22Rv1 (cell line): Measurements from ENCODE around the gene GPC5.

Experiments used
- H3K27ac ChIP-seq: fragments of 450-650 bp; 2 replicates; pipeline ENCODE4 v1.5.1; 2017
- ZFX ChIP-seq: fragments of 450-650 bp; IDR thresholded peaks from 2 replicates; pipeline ENCODE4 v1.6.1; 2017; ENCODE audit warnings: antibody characterized with exemption, borderline replicate concordance
- TF ChIP-seq, protein P1 (sequence below): fragments of 450-650 bp; IDR thresholded peaks from 2 replicates; pipeline ENCODE4 v1.5.1; 2017; ENCODE audit warnings: mild to moderate bottlenecking

Gene GPC5

DNA sequence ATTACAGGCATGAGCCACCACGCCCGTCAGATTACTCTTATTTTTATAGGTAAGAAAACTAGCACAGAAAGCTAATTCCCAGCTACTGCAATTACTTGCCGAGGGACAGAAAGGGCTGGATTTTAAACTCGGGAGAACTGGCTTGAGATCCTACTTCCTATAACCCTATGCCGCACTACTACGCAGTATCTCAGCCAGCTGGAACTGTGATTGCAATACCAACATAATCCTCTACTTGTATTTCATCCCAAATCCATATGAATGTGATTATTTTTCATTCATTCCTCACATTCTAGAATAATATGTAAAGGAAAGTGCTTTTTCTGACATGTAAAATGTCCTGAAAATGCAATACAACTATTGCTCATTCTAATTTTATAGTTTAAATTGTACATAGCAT, 1054.4 kb downstream of the GPC5 start:
- TF ChIP-seq, protein P1, sequence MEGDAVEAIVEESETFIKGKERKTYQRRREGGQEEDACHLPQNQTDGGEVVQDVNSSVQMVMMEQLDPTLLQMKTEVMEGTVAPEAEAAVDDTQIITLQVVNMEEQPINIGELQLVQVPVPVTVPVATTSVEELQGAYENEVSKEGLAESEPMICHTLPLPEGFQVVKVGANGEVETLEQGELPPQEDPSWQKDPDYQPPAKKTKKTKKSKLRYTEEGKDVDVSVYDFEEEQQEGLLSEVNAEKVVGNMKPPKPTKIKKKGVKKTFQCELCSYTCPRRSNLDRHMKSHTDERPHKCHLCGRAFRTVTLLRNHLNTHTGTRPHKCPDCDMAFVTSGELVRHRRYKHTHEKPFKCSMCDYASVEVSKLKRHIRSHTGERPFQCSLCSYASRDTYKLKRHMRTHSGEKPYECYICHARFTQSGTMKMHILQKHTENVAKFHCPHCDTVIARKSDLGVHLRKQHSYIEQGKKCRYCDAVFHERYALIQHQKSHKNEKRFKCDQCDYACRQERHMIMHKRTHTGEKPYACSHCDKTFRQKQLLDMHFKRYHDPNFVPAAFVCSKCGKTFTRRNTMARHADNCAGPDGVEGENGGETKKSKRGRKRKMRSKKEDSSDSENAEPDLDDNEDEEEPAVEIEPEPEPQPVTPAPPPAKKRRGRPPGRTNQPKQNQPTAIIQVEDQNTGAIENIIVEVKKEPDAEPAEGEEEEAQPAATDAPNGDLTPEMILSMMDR = no peak
- no peak for TF ChIP-seq ZFX
- H3K27ac ChIP-seq = no peak overlapping the region

DNA sequence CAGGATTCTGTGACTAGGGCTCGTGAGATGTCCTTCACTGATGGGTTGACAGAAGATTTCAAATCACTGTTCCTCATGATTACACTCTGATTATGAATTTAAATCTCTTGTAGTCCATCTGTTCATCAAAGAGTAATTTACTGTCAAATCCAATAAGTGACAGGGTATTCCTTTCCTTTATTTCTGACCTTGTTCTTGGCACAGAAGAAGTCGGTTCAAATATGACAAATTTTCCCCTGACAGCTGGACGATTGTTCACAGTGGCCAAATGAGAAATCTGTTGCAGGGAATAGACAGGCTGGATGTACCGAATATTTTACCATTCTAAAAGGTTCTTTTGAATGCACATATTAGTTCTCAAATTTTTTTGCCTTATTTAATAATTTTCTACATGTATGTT, 1060.9 kb downstream of the GPC5 start:
- TF ChIP-seq ZFX = no peak
- TF ChIP-seq, protein P1 = no peak
- no peak overlapping the region for H3K27ac ChIP-seq

DNA sequence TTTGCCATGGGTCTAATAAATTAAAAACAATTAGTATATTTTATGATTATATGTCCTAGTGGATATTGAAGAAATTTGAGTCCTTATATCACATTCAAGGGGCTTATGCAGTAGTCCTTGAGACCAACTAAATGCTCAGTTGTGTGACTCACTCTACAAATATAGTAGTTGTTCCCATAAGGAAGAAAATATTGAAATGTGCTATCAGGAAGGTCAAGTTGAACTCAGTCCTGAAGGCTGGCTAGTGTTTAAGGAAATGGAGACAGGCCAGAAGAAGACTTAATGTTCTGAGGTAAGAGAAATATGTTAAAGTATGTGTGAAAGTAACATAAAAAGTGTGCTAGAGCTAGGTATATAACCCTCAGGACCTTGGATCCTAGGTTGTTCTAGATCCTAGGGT, 1062.1 kb downstream of the GPC5 start:
- no peak overlapping the region for H3K27ac ChIP-seq
- TF ChIP-seq, protein P1 = no peak
- no peak for TF ChIP-seq ZFX

DNA sequence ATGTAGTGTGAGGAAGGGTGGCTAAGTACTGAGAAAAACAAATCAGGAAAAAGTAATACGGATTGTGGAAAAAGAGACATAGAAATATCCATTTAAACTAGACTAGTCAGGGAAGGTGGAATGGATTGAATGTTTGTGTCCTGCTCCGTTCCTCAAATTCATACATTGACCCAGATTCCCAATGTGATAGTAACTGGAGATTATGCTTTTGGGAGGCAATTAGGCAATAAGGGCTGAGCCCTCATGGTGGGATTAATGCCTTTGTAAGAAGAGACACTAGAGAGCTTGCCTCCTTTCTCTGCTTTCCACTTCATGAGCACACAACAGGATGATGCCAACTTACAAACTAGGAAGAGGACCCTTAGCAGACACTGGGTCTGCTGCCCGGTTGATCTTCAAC, 1063.0 kb downstream of the GPC5 start:
- H3K27ac ChIP-seq = no peak overlapping the region
- no peak for TF ChIP-seq ZFX
- TF ChIP-seq, protein P1 = no peak

DNA sequence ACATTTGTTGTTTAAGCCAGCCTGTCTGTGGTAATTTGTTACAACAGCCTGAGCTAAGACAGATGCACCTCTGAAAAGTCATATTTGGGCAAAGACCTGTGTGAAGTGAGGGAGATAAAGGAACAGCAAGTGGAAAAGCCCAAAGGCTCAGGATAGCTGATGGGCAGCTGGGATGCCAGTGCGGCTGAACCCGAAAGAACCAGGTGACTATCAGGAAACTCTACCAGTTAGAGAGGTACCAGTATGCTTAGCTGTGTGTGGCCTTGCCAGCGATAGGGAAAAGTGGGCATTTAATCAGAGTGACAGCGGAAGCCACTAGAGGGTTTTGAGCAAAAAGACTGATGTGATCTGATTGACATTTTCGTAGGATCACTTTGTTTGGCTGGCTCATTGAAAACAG, 1063.4 kb downstream of the GPC5 start:
- no peak overlapping the region for H3K27ac ChIP-seq
- TF ChIP-seq, protein P1 = no peak
- no peak for TF ChIP-seq ZFX

DNA sequence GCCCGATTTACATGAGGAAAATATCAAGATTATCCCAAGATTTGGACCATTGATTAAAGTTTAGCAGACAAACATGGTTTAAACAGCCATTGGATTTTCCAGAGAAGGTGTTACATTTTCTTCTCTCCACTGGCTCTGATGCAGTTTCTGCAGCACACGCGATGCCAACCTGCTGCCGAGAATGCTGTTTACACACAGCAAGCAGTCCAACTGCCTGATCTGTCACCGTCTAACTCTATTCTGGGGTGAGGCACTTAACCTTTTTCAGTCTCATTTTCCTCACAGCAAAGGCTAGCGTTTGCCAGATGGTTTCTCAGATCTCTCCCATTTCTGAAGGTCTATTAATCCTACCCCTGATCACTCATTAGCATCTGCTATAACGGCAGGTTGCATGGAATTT, 1064.7 kb downstream of the GPC5 start:
- no peak overlapping the region for H3K27ac ChIP-seq

DNA sequence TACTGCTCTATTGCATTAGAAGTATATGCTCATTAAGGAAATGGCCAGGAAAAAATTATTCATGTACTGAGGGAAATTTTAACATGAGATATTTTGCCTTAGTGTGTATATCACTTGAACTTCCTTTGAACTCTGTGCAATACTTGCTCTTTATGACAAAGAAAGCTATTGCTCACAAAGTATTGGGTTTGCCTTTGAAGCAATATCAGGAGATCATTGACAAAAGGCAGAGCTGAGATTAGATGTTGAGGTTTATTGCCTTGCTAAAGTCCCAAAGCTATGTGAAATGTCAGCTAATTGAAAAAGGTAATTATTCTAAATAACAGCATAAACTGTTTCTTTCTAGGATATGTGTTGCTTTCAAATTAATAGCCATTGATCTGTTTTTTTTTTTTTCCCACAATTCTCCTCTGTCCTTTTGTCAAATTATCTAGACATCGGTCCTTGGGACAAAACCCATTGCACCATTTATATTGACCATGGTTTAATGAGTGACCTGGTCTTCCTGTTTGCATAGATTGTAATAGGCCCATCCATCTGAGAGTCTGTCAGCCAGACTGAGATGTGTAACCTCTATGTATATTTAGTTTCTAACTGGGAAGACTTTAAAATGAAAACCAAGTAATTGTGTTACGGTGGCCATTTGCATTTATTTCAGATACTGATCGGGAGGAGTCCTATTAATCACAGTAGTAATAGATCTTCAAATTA, 1075.5 kb downstream of the GPC5 start:
- TF ChIP-seq, protein P1 = no peak
- TF ChIP-seq ZFX = no peak
- no peak overlapping the region for H3K27ac ChIP-seq

More for the DNA sequence above, 1064.7 kb downstream of the GPC5 start:
- TF ChIP-seq, protein P1 = no peak
- TF ChIP-seq ZFX = no peak
